Mesodermal cell (in vitro differentiated cells): ENCODE measurements around the gene C2orf72.
"Not testable (repeated sequence)": the region's sequence is repeated elsewhere in the genome, so short reads cannot be mapped to it uniquely, and the experiment has no call there.

Experiments used
- H3K27ac ChIP-seq: 2 replicates; pipeline ENCODE4 v1.7.0; 2013; ENCODE audit warnings: mild to moderate bottlenecking, low read depth, low read length, moderate library complexity; ENCODE audit not compliant: severe bottlenecking
- H3K36me3 ChIP-seq: 2 replicates; pipeline ENCODE4 v1.7.1; 2013; ENCODE audit warnings: mild to moderate bottlenecking, low read length, moderate library complexity; ENCODE audit not compliant: control insufficient read depth, insufficient read depth
- H3K4me1 ChIP-seq: one replicate; pipeline ENCODE4 v1.7.1; 2013; ENCODE audit warnings: mild to moderate bottlenecking, low read length; ENCODE audit not compliant: insufficient read depth, control insufficient read depth, poor library complexity, severe bottlenecking
- H3K4me3 ChIP-seq: 2 replicates; pipeline ENCODE4 v1.7.0; 2013; ENCODE audit warnings: low read length, control low read depth, mild to moderate bottlenecking; ENCODE audit not compliant: insufficient read depth, poor library complexity, severe bottlenecking; ENCODE audit errors: extremely low read depth
- H3K9me3 ChIP-seq: 2 replicates; pipeline ENCODE4 v1.7.1; 2013; ENCODE audit warnings: mild to moderate bottlenecking, low read length, moderate library complexity; ENCODE audit not compliant: control insufficient read depth
- WGBS, 2 experiments: methylation state at CpG; one replicate each; pipeline ENCODE4 v1.1.5; 2013; ENCODE audit warnings: missing lambda C conversion rate in 2 of 2; ENCODE audit not compliant: insufficient coverage in 2 of 2; 5-methylcytosine and 5-hydroxymethylcytosine counted together

C2orf72 gene

DNA sequence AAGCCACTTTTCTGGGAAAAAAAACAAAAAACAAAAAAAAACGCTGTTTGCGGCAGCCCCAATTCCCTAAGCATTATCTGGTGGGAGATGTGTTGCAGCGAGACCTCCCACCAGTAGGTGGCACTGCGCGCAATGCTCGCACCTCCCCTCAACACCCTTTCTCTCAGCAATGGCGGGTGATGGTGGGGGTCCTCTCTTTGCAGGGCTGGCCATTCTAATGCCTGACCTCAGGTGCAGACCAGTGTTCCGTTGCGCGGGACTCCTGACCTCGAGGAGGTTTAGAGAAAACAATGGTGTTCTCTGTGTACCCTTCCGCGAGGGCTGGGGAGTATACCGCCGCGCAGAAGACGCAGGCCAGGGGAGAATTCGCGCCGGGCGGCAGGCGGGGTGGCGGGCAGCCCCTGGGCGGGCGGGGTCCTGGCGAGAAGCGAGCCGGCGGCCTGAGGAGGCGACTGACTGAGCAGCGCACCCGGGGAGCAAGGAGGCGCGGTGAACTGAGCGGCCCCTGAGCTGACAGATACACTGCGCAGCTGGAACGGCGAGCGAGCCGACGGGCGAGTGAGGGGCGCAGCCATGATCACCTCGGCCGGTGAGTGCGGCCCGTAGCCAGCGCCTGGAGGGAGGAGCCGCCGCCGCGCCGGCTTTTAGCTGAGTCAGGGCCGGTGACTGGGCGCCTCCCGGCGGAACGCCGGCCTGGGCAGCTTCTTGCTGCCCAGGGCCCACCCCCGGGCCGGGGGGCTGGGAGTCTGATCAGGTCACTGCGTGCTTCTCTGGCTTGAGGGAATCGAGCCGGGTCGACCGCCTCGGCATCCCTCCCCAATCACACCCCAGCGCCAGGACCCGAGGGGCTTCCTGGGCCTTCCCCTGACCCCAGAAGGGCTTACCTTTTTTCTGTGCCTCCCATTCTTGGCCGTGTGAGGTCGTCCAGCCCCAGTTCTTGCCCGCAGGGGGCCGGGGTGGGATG lies 19.4 kb downstream of the C2orf72 start, which contains the start of gene PSMD1:
Gene PSMD1, plus strand, starts transcription at position 415 of the 964 bp plus-strand sequence. Its CDS starts 159 bp downstream, at position 574.
- 1% methylated on average over 60 to 65 of the region's 73 CpGs for WGBS, 2 experiments
- peak within 1 kb of the TSS; percentile 96 for H3K4me3 ChIP-seq
- H3K27ac ChIP-seq = peak within 1 kb of the TSS; percentile 98
- peaks cover 13% of the 10 kb centered on the region for H3K4me1 ChIP-seq
- peaks cover 24% of the 10 kb centered on the region for H3K36me3 ChIP-seq
- no peaks in the 10 kb centered on the region for H3K9me3 ChIP-seq

DNA sequence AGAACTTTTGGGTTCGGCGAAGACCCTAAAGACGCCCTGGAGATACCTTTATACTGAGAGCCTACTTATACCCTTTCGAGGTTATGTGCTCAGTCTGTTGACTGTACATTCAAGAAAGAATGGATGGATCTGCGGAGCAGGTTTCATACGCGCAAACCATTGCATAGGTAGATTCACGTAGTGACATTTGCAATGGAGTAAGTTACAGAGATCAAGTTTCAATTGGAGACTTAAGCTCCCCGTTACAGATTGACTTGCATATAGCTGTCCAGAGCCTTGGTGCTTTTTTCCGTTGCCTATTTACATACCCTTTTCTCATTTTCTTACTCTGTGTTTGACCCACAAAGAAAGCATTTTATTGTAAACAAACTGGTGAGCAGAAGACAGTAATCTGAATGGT lies 20.3 kb downstream of the C2orf72 start:
- WGBS, 2 experiments = 8 to 9% methylated on average over 8 to 9 of the region's 10 CpGs
- H3K9me3 ChIP-seq = no peaks in the 10 kb centered on the region
- peaks cover 13% of the 10 kb centered on the region for H3K4me1 ChIP-seq
- H3K27ac ChIP-seq = peak overlapping the region; percentile 98
- peaks cover 31% of the 10 kb centered on the region for H3K36me3 ChIP-seq
- peak overlapping the region; percentile 96 for H3K4me3 ChIP-seq

DNA sequence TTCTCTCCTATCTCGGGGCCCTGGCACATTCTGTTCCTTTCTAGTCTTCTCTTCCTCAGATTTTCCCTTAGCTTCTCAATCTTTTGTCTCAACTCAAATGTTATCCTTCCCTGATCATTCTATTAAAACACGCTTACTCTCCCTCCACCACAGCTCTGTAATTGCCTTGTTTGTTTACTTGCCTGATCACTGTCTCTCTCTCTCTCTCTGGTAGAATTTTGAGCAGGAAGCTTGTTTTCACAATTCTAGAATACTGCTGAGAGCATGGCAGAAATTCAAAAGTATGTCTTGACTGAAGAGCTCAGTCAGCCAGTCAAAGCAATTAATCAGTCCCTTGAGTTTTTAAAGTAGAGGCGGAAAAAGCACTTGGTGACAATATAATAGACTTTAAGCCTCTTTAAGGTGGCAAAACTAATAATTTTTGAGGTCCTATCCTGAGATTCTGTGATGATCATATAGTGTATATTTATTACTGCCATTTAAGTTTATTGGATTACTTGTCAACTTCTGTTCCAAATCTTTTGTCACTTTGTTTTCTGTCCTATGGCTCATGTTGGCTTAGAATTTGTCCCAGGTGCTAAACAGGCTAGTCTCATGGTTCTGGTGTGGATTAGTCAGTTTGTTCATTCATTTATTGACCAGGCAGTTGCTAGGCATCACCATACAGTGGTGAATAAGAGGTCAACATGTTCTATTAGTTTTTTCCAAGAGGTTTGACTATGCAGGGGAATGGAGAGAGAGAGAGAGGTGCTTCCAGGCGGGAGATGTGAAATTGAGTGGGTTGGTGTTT lies 21.6 kb downstream of the C2orf72 start:
- H3K4me3 ChIP-seq = peak overlapping the region; percentile 96
- H3K4me1 ChIP-seq = peaks cover 13% of the 10 kb centered on the region
- 92% methylated on average over 2 to 3 of the region's 4 CpGs for WGBS, 2 experiments
- H3K27ac ChIP-seq = peak overlapping the region; percentile 5
- peaks cover 44% of the 10 kb centered on the region for H3K36me3 ChIP-seq
- no peaks in the 10 kb centered on the region for H3K9me3 ChIP-seq

DNA sequence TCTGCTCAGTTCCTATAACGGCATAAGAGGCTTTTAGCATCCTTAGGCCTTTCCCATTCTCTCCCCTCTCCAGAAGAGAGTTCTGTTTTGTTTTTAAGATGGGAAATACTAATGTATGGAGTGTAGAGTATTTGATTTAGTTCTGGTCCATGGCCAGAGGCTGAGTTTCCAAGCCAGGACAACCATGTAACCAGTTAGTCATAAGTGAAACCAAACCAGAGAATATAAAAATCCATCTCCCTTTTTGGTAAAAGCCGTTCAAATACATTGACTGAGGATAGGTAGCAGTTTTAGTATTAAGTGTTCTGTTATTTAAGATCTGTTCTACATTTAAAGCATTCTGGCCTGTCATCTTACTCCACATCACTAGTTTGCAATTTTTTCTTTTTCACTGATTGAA lies 22.4 kb downstream of the C2orf72 start:
- Histone ChIP-seq H3K4me3 (no peak overlapping the region), H3K9me3 (no peaks in the 10 kb centered on the region), H3K36me3 (peaks cover 52% of the 10 kb centered on the region), H3K4me1 (peaks cover 13% of the 10 kb centered on the region), H3K27ac (no peak overlapping the region)
- no CpG with 5 or more reads among the region's 2 CpGs for WGBS, 2 experiments

DNA sequence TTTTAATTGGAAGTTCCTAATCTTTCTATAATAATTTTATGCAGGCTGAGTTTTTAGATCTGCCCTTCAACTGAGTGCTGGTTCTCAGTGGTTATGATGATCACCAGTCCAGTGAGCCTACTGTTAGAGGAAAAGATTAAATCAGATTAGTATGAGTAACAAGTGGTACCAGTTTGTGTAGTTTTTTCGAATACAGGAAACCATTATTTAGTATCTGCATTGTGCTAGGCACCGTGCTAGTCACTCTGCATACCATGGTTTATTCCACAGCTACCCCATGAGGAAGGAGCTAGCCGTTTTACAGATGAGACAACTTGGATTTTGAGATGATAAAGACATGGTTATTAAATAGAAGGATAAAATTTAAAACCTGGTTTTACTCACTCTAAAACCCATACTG lies 25.5 kb downstream of the C2orf72 start:
- WGBS, 2 experiments = 100% methylated on average over 1 of the region's 3 CpGs; no CpG with 5 or more reads in 1 of the 2 experiments
- Histone ChIP-seq H3K9me3 (no peaks in the 10 kb centered on the region), H3K36me3 (peaks cover 80% of the 10 kb centered on the region), H3K27ac (no peak overlapping the region), H3K4me1 (peaks cover 13% of the 10 kb centered on the region), H3K4me3 (no peak overlapping the region)

DNA sequence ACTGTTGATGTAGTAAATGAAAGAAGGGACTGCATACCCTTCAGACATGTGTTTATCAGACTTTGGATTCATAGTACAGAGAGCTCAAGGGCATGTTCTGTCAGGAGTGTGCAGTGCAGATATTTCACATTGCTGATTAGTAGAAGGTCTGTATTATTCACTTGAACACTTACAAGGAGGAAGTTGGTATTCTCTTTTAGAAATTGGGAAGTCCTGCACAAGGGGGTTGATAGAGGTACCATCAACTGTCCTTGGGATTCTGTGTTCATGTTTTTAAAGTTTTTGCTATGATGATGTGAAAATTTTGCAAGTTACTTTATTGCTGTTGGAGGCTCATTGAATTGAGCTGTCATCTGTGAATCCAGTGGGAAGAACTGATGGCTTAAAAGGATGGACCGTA lies 26.0 kb downstream of the C2orf72 start:
- Histone ChIP-seq H3K36me3 (peaks cover 85% of the 10 kb centered on the region), H3K27ac (no peak overlapping the region)

DNA sequence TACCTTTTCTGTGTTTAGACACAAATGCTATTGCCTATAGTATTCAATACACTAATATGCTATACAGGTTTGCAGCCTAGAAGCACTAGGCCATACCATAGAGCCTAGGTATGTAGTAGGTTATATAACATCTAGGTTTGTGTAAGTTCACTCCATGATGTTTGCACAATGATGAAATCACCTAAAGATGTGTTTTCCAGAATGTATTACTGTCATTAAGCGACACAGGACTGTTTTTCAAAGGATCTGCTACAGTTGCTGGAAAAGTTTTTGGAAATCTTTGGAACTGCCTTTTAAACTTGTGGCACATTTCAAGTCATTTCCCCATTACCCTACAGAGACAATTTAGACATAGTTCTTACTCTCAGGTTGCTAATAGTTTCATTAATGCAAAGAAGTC lies 28.6 kb downstream of the C2orf72 start:
- Histone ChIP-seq H3K27ac (no peak overlapping the region), H3K36me3 (peaks cover 75% of the 10 kb centered on the region), H3K9me3 (no peaks in the 10 kb centered on the region), H3K4me3 (no peak overlapping the region), H3K4me1 (peaks cover 13% of the 10 kb centered on the region)
- 89% methylated on average over 1 of the region's 1 CpG; no CpG with 5 or more reads in 1 of the 2 experiments for WGBS, 2 experiments

More for the DNA sequence above, 26.0 kb downstream of the C2orf72 start:
- Histone ChIP-seq H3K4me3 (no peak overlapping the region), H3K4me1 (peaks cover 12% of the 10 kb centered on the region), H3K9me3 (no peaks in the 10 kb centered on the region)
- no CpG with 5 or more reads among the region's 1 CpG for WGBS, 2 experiments

DNA sequence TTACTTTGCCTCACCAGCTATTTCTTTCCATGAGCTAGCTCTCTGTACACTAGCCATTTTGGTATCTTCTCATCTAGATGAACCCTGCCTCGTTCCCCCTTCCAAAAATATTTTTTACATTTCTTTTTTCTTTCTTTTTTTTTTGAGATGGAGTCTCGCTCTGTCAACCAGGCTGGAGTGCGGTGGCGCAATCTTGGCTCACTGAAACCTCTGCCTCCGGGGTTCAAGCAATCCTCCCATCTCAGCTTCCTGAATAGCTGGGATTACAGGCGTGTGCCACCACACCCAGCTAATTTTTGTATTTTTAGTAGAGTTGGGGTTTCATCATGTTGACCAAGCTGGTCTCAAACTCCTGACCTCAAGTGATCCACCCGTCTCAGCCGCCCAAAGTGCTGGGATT lies 30.2 kb downstream of the C2orf72 start:
- H3K4me1 ChIP-seq = peaks cover 13% of the 10 kb centered on the region
- H3K27ac ChIP-seq, H3K9me3 ChIP-seq, H3K4me3 ChIP-seq: not testable (repeated sequence)
- WGBS, 2 experiments = 95 to 100% methylated on average over 3 to 6 of the region's 8 CpGs
- peaks cover 72% of the 10 kb centered on the region for H3K36me3 ChIP-seq

DNA sequence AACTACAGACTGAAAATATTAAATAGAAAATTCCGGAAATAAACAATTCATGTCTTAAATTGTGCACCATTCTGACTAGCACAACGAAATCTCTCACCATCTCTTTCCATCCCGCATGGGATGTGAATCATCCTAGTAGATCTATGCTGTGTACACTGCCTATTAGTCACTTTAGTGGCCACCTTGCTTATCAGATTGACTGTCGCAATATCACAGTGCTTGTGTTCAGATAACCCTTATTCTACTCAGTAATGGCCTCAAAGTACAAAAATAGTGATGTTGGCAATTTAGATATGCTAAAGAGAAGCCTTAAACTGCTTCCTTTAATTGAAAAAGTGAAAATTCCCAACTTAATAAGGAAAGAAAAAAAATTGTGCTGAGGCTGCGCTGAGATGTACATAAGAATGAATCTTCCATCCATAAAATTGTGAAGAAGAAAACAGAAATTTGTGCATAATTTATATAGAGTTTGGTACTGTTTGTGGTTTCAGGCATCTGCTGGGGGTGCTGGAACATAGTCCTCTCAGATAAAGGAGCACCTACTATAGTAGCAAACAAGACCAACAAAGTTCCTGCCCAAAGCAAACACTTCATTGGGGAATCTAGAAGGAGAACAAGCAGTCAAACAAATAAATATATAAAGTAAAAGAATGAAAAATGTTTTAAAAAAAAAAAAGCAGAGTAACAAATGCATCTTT lies 31.4 kb downstream of the C2orf72 start:
- H3K4me3 ChIP-seq = no peak overlapping the region
- H3K36me3 ChIP-seq = peaks cover 70% of the 10 kb centered on the region

DNA sequence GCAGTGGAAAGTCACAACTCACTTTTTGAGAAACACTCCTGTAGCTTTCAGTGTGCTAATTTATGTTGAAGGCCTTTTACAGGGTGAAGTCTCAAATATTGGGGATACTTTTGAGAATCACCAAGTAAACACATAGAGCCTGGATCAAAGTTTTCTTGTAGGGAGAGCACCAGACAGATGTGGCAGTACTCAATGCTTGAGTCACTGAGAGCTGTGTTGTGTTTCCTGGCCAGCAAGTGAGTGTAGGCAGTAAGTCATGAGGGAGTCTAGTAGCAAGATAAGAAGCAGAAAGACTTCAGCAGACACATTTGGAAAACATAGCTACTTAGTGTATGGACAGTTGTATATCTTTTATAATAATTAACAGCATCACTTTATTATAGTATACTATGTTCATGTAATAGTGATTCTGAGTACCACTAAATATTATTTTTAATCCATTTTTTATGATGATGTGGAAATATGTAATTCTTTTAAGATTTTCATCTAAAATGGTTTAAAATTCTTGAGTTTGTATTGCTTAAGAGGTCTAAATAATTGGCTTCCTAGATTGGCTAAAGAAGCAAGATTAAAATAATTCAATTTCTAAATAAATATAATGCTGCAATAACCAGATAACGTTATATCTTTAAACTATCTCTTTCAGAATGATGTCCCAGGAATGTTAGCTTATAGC lies 32.2 kb downstream of the C2orf72 start:
- Histone ChIP-seq H3K4me3 (no peak overlapping the region), H3K9me3 (no peaks in the 10 kb centered on the region), H3K4me1 (peaks cover 13% of the 10 kb centered on the region), H3K36me3 (peaks cover 65% of the 10 kb centered on the region), H3K27ac (peak overlapping the region; percentile 63)
- WGBS, 2 experiments = no CpG with 5 or more reads among the region's 1 CpG

More for the DNA sequence above, 31.4 kb downstream of the C2orf72 start:
- 86 to 100% methylated on average over 2 to 3 of the region's 5 CpGs for WGBS, 2 experiments
- Histone ChIP-seq H3K27ac (peak overlapping the region; percentile 60), H3K4me1 (peaks cover 13% of the 10 kb centered on the region), H3K9me3 (no peaks in the 10 kb centered on the region)
